Body of pancreas (tissue), 4 donors: ENCODE measurements around the gene AMPD2.

ENCODE experiments used
- CTCF ChIP-seq, 7 experiments: fragments of 450-650 bp in 4 of 7; fragments of 200-600 bp in 3 of 7; sonication (generic) in 3 of 7; IDR thresholded peaks; one replicate each; pipeline ENCODE4 v1.5.1; 2016 to 2019; ENCODE audit warnings: antibody characterized with exemption in 7 of 7
- POLR2A ChIP-seq, 3 donors: fragments of 450-650 bp; IDR thresholded peaks; one replicate each; pipeline ENCODE4 v1.6.1; 2016; ENCODE audit warnings: antibody characterized with exemption in 3 of 3, mild to moderate bottlenecking in 2 of 3

GRCh38 chr1:109657395-109657794 is 37.8 kb downstream of the AMPD2 start:
- TF ChIP-seq CTCF (IDR thresholded peaks at IDR 0.05): no peak
- TF ChIP-seq POLR2A (IDR thresholded peaks at IDR 0.05): no peak
